SH-SY5Y (cell line): ENCODE data around the gene HAVCR2.

Source experiments
- GATA2 ChIP-seq: IDR thresholded peaks from 2 replicates; pipeline ENCODE4 v1.6.1; 2011; ENCODE audit warnings: mild to moderate bottlenecking, low read depth, low read length
- GATA3 ChIP-seq: IDR thresholded peaks from 2 replicates; pipeline ENCODE4 v1.6.1; 2011; ENCODE audit warnings: low read depth, mild to moderate bottlenecking, low read length, moderate library complexity

DNA sequence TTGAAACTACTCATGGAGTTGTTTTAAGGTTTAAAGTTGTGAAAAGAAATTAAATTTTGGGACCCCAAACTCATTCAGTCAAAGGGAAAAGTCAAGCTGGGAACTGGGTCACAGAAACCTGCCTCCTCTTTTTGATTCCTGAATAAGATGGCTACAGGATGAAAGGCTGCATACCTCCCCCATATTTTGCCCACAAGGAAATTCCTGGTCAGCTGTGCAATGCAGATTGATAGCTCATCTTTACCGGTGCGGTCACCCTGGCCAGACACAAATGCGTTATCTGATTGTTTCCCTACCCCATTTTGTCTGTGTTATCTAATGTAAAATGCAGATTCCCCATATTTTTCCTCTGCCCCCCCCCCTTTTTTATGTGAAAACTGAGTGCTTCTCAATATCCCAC lies 1.3 kb downstream of the HAVCR2 start:
- TF ChIP-seq GATA2 (no peak), GATA3 (no peak)
